Measurements from ENCODE around the gene LHFPL2. TPM values are rescaled to one million over a fixed set of nuclear protein-coding genes. Genes with fewer than 3 reads are reported as not detected.
"Not testable (repeated sequence)": the region's sequence is repeated elsewhere in the genome, so short reads cannot be mapped to it uniquely, and the experiment has no call there.

The LHFPL2 gene
- polyA plus RNA-seq, 4 donors, result 48.9 to 52.1 (median 50.1) TPM

DNA sequence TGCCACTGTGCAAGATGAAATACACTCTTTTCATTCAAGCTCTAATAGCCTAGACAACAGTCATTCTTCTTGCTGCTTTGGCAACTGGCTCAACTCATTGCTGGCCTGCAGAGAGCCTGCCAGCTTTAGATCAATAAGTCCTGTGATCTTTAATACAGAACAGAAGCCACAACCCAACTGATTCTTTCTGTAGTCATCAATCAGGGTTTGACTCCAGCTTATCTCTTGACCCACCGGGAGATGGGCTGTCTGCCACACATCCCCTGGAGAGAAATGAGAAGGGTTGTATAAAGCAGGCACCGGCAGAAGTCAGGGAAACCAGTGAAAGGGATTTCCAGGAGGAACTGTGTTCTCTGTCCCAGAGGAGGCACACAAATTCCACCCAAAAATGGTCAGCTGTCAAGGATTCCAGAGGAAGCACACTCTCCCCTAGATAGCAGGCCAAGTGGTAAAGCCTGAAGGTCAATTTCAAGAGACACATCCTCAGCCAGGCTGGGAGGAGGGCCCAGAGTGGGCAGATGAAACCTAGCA is 24.5 kb downstream of the LHFPL2 start:
- DNase-seq (ENCODE audit: low read depth in 4 of 4, low spot score in 2 of 4), result no peak

DNA sequence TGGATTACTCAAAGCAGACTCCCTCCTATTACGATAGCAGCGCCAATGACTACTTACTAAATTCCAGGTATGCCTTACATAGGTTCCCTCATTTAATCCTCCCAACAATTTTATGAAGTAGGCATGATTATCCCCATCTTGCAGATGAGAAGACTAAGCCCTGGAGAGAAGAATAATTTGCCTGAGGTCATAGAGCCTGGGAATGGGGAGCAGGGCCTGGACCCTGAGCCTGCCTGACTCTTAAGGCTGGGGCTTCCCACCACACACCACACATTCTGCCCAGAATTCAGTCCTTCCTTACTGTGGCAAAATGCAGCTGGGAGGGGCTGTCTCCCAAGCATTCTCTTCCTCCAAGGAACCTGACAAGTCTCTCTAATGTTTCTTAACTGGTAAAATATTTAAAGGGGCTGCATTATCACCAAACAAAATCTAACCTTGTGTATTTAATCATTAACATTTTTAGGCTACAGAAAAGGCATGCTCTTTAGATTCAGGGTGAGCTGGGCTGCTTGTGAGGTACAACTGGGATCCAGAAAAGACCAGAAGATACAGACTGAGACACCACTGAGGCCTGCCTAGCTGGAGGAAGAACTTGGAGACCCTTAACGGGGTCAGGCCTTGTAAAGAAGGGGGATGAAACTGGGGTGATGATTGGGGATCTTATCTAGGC is 26.1 kb downstream of the LHFPL2 start:
- DNase-seq (ENCODE audit: low read depth in 4 of 4, low spot score in 2 of 4), result no peak

DNA sequence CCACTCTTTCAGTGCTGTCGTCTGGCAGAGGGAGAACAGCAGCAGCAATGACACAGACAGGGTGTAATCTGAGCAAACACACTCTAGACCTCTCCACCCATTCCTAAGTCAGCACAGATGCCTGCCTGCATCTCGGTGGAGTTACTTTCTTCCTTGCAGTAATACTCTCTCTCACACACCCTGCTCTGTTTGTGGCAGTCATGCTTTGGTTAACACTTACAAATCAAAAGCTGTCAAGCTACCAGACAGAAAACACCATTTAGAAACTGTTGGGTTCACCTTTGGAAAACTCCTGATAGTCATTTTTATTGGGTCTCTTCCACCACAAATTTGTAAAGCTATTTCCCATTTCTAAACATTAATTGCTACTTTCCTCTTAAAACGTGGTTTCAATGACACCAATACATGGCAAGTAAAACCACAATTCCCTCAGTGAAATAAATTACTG is 27.3 kb downstream of the LHFPL2 start:
- no peak for DNase-seq (ENCODE audit: low read depth in 4 of 4, low spot score in 2 of 4)

DNA sequence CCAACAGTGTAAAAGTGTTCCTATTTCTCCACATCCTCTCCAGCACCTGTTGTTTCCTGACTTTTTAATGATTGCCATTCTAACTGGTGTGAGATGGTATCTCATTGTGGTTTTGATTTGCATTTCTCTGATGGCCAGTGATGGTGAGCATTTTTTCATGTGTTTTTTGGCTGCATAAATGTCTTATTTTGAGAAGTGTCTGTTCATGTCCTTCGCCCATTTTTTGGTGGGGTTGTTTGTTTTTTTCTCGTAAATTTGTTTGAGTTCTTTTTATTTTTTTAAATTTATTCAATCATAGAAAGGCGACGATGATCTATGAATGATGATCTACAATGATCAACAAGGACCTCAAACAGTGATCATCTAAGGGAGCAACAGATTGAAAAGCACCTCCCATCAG is 28.5 kb downstream of the LHFPL2 start:
- not testable (repeated sequence) for DNase-seq (ENCODE audit: low read depth in 4 of 4, low spot score in 2 of 4)

GRCh38 chr5:78618303-78618702 is 30.3 kb downstream of the LHFPL2 start:
- no peak for DNase-seq (ENCODE audit: low read depth in 4 of 4, low spot score in 2 of 4)

DNA sequence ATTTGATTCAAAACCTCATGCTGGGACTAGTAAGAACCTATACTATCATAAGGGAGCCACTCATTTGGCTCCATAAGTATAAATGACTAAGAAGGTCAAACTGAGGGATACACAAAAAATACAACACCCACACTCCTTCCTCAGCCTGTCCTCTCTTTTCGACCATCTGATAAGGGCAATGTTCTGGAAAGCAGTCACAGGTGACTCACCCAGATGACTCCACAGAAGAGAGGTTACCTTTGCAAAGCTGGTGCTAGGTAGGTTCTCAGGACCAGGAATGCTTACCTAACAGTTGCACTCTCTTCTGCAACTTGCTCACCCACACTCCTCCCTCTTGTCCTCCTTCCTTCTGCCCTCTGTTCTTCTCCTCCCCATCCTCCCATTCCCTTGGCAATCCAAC is 32.9 kb downstream of the LHFPL2 start:
- DNase-seq (ENCODE audit: low read depth in 4 of 4, low spot score in 2 of 4), result no peak

DNA sequence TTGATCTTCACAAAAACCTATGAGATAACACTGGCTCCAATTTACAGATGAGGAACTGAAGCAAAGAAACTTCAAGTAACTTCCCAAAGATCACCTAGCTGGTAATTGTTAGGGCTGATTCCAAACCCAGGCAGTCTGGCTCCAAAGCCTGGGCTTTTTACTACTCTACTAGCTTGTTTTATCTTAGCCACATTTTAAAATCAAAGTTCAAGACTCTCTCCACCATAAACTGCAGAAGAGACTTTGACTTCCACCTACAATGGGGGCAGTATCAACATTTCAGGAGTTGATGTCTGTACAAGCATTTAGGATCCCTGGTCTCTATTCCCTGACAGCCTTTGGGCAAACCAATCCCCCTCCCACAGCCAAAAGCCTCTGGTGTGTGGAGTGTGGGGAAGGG is 33.8 kb downstream of the LHFPL2 start:
- DNase-seq (ENCODE audit: low read depth in 4 of 4, low spot score in 2 of 4), result no peak

DNA sequence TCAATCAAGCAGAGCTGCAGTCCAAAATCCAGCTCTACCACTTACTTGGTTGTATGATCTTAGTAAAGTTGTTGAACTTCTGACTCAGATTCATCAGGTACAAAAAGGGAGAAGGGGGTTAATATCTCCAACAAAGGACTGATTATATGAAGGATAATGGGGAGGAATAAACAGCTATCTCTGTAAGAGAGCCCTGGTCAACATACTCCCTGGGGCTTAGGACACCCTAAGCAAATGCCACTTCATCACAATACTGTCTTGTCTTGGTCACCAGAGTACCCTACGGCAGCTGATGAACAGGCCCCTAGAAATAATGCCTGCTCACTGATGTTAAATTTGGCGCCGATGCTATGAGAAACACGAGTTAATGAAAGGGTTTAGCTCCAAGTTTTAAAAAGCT is 34.8 kb downstream of the LHFPL2 start:
- no peak for DNase-seq (ENCODE audit: low read depth in 4 of 4, low spot score in 2 of 4)

- DNase-seq (ENCODE audit: low read depth in 4 of 4, low spot score in 2 of 4), result no peak
Observed at GRCh38 chr5:78613151-78613533, 35.4 kb downstream of the LHFPL2 start.

GRCh38 chr5:78612227-78613150 is 36.1 kb downstream of the LHFPL2 start:
- no peak for DNase-seq (ENCODE audit: low read depth in 4 of 4, low spot score in 2 of 4)

DNA sequence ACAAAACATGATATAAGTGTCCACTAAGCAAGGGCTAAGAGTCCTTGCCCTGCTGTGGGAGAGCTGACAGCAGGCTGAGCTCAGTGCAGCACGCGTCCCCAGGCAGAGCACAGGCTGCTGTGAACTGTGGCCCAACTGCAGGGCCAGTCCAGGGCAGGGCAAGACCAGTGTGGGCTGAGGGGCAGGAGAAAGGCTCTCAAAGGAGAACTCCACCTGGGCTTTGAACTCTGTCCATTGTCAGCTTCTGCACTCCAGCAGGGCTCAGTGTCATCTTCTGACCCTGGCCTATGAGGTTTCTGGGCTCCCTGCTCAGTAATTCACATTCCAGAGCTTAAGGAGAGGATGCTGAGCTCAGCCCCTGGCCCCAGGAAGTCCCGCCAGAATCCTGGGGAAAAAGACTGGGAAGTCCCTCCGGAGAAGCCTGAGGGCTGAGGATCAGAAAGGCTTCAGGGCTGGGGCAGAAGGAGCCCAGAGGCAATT is 37.4 kb downstream of the LHFPL2 start:
- DNase-seq (ENCODE audit: low read depth in 4 of 4, low spot score in 2 of 4), result no peak

DNA sequence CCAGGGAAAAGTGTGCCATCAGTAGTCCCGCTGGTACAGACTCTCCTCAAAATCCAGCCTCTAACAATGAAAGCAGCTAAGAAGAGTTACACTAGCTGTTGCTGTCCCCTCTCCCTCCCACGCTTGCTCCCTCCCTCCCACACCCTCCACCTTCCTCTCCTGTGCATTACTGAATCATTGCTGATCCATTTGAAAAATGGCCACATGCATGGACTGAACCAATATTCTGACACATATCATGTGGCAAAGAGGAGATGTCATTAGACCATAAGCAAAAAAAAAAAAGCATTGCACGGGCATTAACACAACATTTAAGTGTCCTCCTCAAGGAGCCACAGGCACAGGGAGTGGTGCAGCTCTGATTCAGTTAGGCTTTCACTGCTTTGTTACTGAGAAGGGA is 37.9 kb downstream of the LHFPL2 start:
- DNase-seq (ENCODE audit: low read depth in 4 of 4, low spot score in 2 of 4), result no peak

DNA sequence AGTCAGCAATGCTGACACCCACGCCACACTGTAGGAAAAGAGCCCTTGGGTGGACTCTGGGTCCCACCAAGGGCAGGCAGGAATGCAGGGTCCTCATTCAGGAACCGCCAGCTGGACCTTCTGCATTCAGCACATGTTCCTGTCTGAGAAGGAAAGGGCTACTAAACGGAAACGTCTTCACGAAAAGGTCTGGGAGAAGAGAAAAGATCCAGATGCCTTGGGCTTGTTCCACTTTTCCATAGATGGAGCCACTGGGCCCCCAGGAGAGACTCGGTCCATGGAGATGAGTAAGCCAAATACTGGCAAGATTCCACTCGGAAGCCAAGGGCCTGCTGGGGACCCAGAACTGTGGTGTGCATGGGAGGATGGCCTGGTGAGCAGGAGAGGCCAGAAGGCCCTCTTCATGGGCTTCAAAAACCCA is 38.4 kb downstream of the LHFPL2 start:
- no peak for DNase-seq (ENCODE audit: low read depth in 4 of 4, low spot score in 2 of 4)

DNA sequence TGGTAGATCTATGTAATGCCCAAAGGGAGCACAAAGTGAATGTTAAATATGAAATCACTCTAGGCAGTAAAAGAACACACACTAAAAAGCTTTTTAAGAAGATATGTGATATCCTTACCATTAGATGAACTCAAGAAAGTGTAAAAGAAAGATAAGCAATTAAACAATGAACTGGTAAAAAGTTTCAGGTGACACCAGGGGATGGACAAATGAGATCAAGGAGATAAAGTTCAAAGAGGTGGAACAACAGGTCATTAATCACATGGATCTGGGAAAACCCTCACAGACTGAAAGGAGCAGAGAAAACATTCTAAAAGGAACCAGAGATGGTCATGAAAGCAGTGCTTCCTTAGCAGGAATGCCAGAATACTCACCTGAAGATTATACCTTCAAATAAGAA is 40.7 kb downstream of the LHFPL2 start:
- no peak for DNase-seq (ENCODE audit: low read depth in 4 of 4, low spot score in 2 of 4)

DNA sequence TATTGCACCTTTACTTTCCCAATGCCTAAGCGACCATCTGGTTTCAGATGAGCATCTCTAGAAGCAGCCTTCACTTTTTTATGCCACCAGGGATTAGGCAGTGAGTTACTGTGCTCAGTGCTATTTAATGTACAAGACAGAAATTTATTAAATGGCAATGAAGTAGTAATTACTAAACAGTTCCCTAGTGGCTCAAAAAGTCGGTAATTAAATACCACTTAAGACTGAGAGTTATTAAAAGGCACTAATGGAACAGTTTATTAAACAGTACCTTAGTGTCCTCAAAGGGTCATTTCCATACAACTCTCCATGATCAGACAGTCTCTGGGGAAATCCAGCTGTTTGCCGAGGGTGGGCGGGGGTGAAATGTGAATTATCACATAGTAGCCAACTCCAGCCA is 42.3 kb downstream of the LHFPL2 start:
- DNase-seq (ENCODE audit: low read depth in 4 of 4, low spot score in 2 of 4), result no peak

DNA sequence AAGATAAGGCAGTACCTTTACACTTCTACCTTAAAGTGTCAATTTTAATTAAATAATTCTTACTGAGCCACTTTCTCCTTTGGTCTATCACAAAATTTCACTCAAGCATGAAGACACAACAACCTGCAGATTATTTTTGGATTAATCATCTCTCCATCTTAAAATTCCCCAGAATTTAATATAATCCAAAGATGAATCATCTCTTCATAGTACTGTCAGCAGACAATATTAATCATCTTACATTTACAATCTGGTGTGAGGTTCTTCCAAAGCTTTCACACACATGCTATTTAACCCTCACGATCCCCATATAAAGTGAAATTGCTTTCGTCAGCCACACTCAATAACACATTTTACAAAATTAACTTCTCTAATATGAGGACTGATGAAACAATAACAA is 43.0 kb downstream of the LHFPL2 start:
- no peak for DNase-seq (ENCODE audit: low read depth in 4 of 4, low spot score in 2 of 4)

- DNase-seq (ENCODE audit: low read depth in 4 of 4, low spot score in 2 of 4), result no peak
Observed at GRCh38 chr5:78604689-78605285, 43.8 kb downstream of the LHFPL2 start.

DNA sequence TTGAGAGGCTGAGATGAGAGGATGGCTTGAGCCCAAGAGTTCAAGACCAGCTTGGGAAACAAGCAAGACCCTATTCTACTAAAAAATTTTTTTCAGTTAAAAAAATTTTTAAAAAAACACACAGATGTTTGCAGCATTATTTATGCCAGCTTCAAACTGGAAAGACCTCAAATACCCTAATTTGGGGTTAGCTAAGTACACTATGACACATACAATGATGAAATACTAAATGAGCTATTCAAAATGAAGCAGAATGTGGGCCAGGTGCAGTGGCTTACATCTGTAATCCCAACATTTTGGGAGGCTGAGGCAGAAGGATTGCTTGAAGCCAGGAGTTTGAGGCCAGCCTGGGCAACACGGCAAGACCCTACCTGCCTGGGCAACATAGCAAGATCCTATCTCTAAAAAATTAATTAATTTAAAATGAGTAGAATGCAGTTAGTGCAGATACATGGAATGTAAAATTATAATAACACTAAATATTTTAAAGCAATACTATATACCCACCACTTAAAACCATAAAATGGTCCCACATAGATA is 44.9 kb downstream of the LHFPL2 start:
- no peak for DNase-seq (ENCODE audit: low read depth in 4 of 4, low spot score in 2 of 4)

DNA sequence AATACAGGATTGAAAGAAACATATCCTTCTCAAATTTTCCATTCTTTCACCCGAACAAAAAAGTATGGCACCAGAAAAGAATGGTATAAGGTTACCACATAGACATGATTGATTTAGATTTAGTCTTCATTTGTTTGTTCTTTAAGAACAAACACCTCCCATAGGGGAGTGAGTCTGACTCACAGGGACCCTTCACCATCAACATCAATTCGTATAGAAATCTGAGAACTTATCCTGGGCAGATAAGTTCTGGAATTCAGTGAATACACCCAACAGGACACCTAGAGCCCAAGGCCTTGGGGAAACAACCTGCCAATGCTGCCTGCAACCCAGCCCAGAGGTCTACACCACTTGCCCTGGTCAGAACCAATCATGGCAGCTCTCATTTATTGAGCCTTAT is 46.2 kb downstream of the LHFPL2 start:
- no peak for DNase-seq (ENCODE audit: low read depth in 4 of 4, low spot score in 2 of 4)

GRCh38 chr5:78601559-78602314 is 46.8 kb downstream of the LHFPL2 start:
- no peak for DNase-seq (ENCODE audit: low read depth in 4 of 4, low spot score in 2 of 4)
